Tongue (tissue), 2 donors: ENCODE measurements around the gene CNOT4. TPM values are rescaled to one million over a fixed set of nuclear protein-coding genes. Genes with fewer than 3 reads are reported as not detected.
"Not testable (repeated sequence)": the region's sequence is repeated elsewhere in the genome, so short reads cannot be mapped to it uniquely, and the experiment has no call there.

Experiments used
- DNase-seq: peaks from one replicate; pipeline ENCODE4 v3.0.0-alpha.2; 2015
- total RNA-seq: library from RNA; depleted of rRNA; stranded (reverse); fragments of >200 nt; gene quantifications from one replicate; pipeline ENCODE4 v1.2.3, GENCODE V29; 2014

Gene CNOT4
- total RNA-seq, 1 donor from 2014 or later = 19.0 TPM

GRCh38 chr7:135512135-135512887 lies 2.4 kb upstream of the CNOT4 start:
- DNase-seq = peak; percentile 43

GRCh38 chr7:135510592-135511183 lies 786 bp upstream of the CNOT4 start:
- peak; percentile 26 for DNase-seq

- DNase-seq = no peak
These were observed 388 bp downstream of the CNOT4 start for GRCh38 chr7:135509589-135509838.

GRCh38 chr7:135508883-135509588 lies 866 bp downstream of the CNOT4 start:
- DNase-seq = peak; percentile 58

- no peak for DNase-seq
These were observed 8.5 kb downstream of the CNOT4 start for GRCh38 chr7:135501402-135501801.

- no peak for DNase-seq
These were observed 10.1 kb downstream of the CNOT4 start for GRCh38 chr7:135499818-135500217.

- DNase-seq = not testable (repeated sequence)
These were observed 12.7 kb downstream of the CNOT4 start for GRCh38 chr7:135497161-135497560.

- DNase-seq = no peak
These were observed 16.5 kb downstream of the CNOT4 start for GRCh38 chr7:135493362-135493761.

GRCh38 chr7:135492151-135492550 lies 17.8 kb downstream of the CNOT4 start:
- DNase-seq = no peak

GRCh38 chr7:135490783-135491182 lies 19.1 kb downstream of the CNOT4 start:
- peak; percentile 8 for DNase-seq

GRCh38 chr7:135489791-135490190 lies 20.1 kb downstream of the CNOT4 start:
- no peak for DNase-seq

GRCh38 chr7:135486261-135486920 lies 23.5 kb downstream of the CNOT4 start:
- no peak for DNase-seq

- no peak for DNase-seq
These were observed 28.3 kb downstream of the CNOT4 start for GRCh38 chr7:135481598-135481979.

- no peak for DNase-seq
These were observed 28.8 kb downstream of the CNOT4 start for GRCh38 chr7:135480966-135481597.

GRCh38 chr7:135475521-135475920 lies 34.4 kb downstream of the CNOT4 start:
- no peak for DNase-seq

GRCh38 chr7:135469705-135470104 lies 40.2 kb downstream of the CNOT4 start:
- not testable (repeated sequence) for DNase-seq

GRCh38 chr7:135467207-135467711 lies 42.6 kb downstream of the CNOT4 start:
- DNase-seq = no peak

- no peak for DNase-seq
These were observed 43.3 kb downstream of the CNOT4 start for GRCh38 chr7:135466442-135467206.

GRCh38 chr7:135463908-135464307 lies 46.0 kb downstream of the CNOT4 start:
- DNase-seq = no peak

- no peak for DNase-seq
These were observed 49.8 kb downstream of the CNOT4 start for GRCh38 chr7:135459951-135460567.

GRCh38 chr7:135459076-135459475 lies 50.8 kb downstream of the CNOT4 start:
- DNase-seq = no peak
